Heart right ventricle (tissue), 16 donors: ENCODE data around the gene ANKRD30B. TPM values are rescaled to one million over a fixed set of nuclear protein-coding genes. Genes with fewer than 3 reads are reported as not detected.
"Not testable (repeated sequence)": the region's sequence is repeated elsewhere in the genome, so short reads cannot be mapped to it uniquely, and the experiment has no call there.

ENCODE experiments used
- ATAC-seq, 8 donors: fragments of 200-7000 bp; cut with Tn5 transposase; one replicate each; pipeline ENCODE4 v1.9.1; 2020; ENCODE audit warnings: mild to moderate bottlenecking in 8 of 8, moderate library complexity in 8 of 8, moderate number of reproducible peaks in 1 of 8
- DNase-seq, 2 donors: peaks; one replicate each; pipeline ENCODE4 v3.0.0-alpha.2; 2020
- H3K27ac ChIP-seq, 10 donors: fragments of 200-600 bp; sonication (generic) in 2 of 10; one replicate each; pipeline versions ENCODE4 v1.5.0 to v1.8.0; 2020 to 2022; ENCODE audit warnings: mild to moderate bottlenecking in 3 of 10
- H3K27me3 ChIP-seq, 7 donors: fragments of 200-600 bp; one replicate each; pipeline ENCODE4 v1.8.0; 2021 to 2022; ENCODE audit warnings: mild to moderate bottlenecking in 2 of 7
- H3K36me3 ChIP-seq, 9 donors: fragments of 200-600 bp; sonication (generic) in 1 of 9; one replicate each; pipeline versions ENCODE4 v1.5.0 to v1.8.0; 2020 to 2022; ENCODE audit warnings: mild to moderate bottlenecking in 2 of 9
- H3K4me1 ChIP-seq, 9 donors: fragments of 200-600 bp; sonication (generic) in 1 of 9; one replicate each; pipeline versions ENCODE4 v1.5.0 to v1.8.0; 2020 to 2022; ENCODE audit warnings: mild to moderate bottlenecking in 4 of 9
- H3K4me3 ChIP-seq, 10 donors: fragments of 200-600 bp; sonication (generic) in 2 of 10; one replicate each; pipeline versions ENCODE4 v1.5.0 to v1.8.0; 2020 to 2022; ENCODE audit warnings: mild to moderate bottlenecking in 7 of 10, moderate library complexity in 2 of 10
- H3K9me3 ChIP-seq, 11 donors: fragments of 200-600 bp in 10 of 11; sonication (generic) in 2 of 11; one replicate each; pipeline versions ENCODE4 v1.5.0 to v1.8.0; 2013 to 2022; ENCODE audit warnings: mild to moderate bottlenecking in 2 of 11, control low read depth in 1 of 11, moderate library complexity in 1 of 11
- CTCF ChIP-seq, 9 donors: fragments of 200-600 bp; sonication (generic) in 2 of 9; IDR thresholded peaks; one replicate each; pipeline versions ENCODE4 v1.5.0 to v1.8.0; 2021 to 2022; ENCODE audit warnings: antibody characterized with exemption in 9 of 9, mild to moderate bottlenecking in 5 of 9, moderate library complexity in 1 of 9
- WGBS, 2 donors: extraction: QIAGEN DNeasy Blood & Tissue Kit; methylation state at CpG; one replicate each; pipeline ENCODE4 v1.1.7; 2013; ENCODE audit warnings: inconsistent platforms in 1 of 2; 5-methylcytosine and 5-hydroxymethylcytosine counted together
- intact Hi-C, 10 donors: fragments of 100-400 bp; cut with DNase I; formaldehyde crosslinking; loops; one replicate each; pipeline versions ENCODE4 v1.11.1 to v1.14.2; 2022
- polyA plus RNA-seq, 2 donors: library from polyadenylated mRNA; stranded (reverse); fragments of 200-250 nt; gene quantifications; one replicate each; pipeline ENCODE4 v1.2.3, GENCODE V29; 2013
- total RNA-seq, 10 donors: library from RNA; stranded (reverse); fragmentation: NEBNext Ultra II Directional in 3 of 10; extraction: Animal tissue kit (Norgen Biotek cat#: 25700) in 3 of 10; gene quantifications; one replicate each; pipeline versions ENCODE4 v1.2.1 to v1.2.4, GENCODE V29; 2021 to 2023
- donor health status: Arrhythmogenic right ventricular cardiomyopathy.
- donor health status: ischemic (EF 13 %, LVEDD 7.1; RV severe dilation, severe dysfunction).
- donor health status: healthy with polysubstance abuse.
- donor health status: DM: no; HTN: yes; CAD: no.
- donor health status: DM: no; HTN: no; CAD: no.
- donor health status: ischemic (EF 25% LVEDD 6.9; RV normal size, moderate dysfunction).
- donor health status: ischemic (EF 25% LVEDD 5.7; RV mildly dilated, moderate dysfunction).
- donor health status: healthy.
- donor health status: DM: yes; HTN: yes; CAD: no.
- donor health status: Ischemic cardiomyopathy.
- donor health status: ischemic (EF 35%, LVEDD 5.7; RV mildly dilated, moderate dysfunction).
- donor health status: nonischemic (EF 11% LVEDD 7.7; RV severe dilation, severe dysfunction).
- donor health status: DM: yes; HTN: yes; CAD: no.
- donor health status: PGD.
- donor health status: ischemic (EF 29% LVEDD 5.4; RV normal size, mild dysfunction).
- donor health status: nonischemic (EF 23%, LVEDD 6.1; RV moderate dilation, normal function).

ANKRD30B gene
- total and polyA plus RNA-seq, 12 donors: not detected

DNA sequence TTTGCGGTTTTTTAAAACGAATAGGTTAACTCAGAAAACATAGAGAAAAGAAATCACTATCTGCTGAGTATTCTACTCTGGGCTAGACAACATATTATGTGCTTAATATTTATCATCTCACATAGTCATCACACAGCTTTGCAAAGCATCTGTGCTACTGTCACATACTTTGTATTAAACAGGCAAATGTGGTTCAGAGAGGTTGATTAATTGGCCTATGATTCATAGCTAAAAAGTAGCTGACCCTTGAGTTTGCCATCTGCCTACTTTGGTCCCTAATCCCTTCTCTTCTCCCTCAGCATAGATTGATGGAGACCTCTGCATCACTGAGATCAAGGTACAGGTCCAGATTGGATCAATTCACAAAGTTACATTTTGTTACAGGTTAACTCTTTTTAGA lies 21.4 kb downstream of the ANKRD30B start:
- peaks cover 0 to 8% (median 0%) of the 10 kb centered on the region in 11 donors for H3K9me3 ChIP-seq
- no peak for DNase-seq
- no peak overlapping the region for H3K27ac ChIP-seq
- no peaks in the 10 kb centered on the region for H3K36me3 ChIP-seq
- ATAC-seq: no peak
- TF ChIP-seq CTCF (IDR thresholded peaks at IDR 0.05): no peak
- intact Hi-C loops: no loop called here
- H3K4me1 ChIP-seq: no peaks in the 10 kb centered on the region
- no peaks in the 10 kb centered on the region for H3K27me3 ChIP-seq
- no peak overlapping the region for H3K4me3 ChIP-seq
- 85 to 93% methylated on average over 2 of the region's 2 CpGs for WGBS, 2 donors

DNA sequence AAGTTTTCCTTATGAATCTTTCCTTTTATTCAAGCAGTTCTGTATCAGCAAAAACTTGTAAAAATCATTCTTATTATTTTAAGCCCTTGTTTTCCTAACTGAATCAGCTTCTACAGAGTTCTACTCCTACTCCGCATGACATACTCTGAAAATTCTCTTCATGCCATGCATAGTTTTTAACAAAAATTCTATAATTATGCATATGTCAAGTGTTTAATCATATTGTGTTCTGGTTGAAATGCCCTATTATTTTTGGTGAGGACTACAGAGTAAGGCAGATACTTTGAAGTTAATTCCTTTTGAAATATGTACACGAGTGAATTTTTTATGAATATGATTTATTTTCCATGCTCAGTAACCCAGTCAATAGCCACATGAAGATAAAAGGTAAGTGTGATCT lies 28.8 kb downstream of the ANKRD30B start:
- no peak overlapping the region for H3K4me3 ChIP-seq
- 61 to 71% methylated on average over 2 of the region's 2 CpGs for WGBS, 2 donors
- DNase-seq (no peak), ATAC-seq (no peak)
- no peaks in the 10 kb centered on the region for H3K36me3 ChIP-seq
- no peak for TF ChIP-seq CTCF (IDR thresholded peaks at IDR 0.05)
- no peaks in the 10 kb centered on the region for H3K27me3 ChIP-seq
- no peaks in the 10 kb centered on the region for H3K9me3 ChIP-seq
- no peak overlapping the region for H3K27ac ChIP-seq
- intact Hi-C loops: no loop called here
- H3K4me1 ChIP-seq: no peaks in the 10 kb centered on the region

DNA sequence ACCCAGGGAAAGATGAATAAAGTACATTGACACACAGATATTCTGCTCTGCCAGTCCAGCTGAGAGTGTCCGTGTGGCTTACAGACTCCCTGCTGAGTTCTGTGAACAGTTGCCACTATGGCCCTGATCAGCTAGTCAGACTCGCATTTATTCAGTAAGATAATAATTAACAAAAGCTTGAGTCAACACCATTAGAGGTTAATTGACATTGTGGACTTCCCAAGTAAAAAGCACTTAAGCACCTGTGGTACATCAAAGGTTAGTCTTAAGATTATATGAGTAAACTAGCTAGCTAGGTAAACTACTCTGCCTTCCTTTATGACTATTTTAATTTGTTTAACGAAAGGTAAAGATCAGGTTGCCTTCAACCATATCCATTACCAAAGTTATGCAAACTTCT lies 33.7 kb downstream of the ANKRD30B start:
- no peaks in the 10 kb centered on the region for H3K27me3 ChIP-seq
- no peak overlapping the region for H3K4me3 ChIP-seq
- intact Hi-C loops: no loop called here
- no peak for TF ChIP-seq CTCF (IDR thresholded peaks at IDR 0.05)
- H3K27ac ChIP-seq: no peak overlapping the region
- H3K9me3 ChIP-seq: peaks cover 0 to 5% (median 0%) of the 10 kb centered on the region in 11 donors
- H3K4me1 ChIP-seq: no peaks in the 10 kb centered on the region
- WGBS, 2 donors: 75 to 77% methylated on average over 3 of the region's 3 CpGs
- no peaks in the 10 kb centered on the region for H3K36me3 ChIP-seq
- DNase-seq (no peak), ATAC-seq (no peak)

DNA sequence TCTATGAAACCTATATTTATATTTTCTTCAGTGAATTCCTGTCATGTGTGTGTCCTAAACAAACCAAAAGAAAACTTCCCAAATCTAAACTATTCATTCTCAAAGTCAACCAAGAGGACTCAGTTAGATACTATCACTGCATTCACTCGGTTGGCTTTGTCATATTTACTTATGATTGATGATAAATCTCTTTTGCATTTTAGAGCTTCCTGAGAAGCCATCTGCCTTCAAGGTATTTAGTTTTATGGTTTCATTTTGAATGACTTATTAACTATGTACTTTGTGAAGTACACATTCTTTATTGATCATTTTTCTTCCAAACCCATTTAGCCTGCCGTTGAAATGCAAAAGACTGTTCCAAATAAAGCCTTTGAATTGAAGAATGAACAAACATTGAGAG lies 36.2 kb downstream of the ANKRD30B start:
- no peak for TF ChIP-seq CTCF (IDR thresholded peaks at IDR 0.05)
- Histone ChIP-seq H3K27ac (no peak overlapping the region), H3K27me3 (no peaks in the 10 kb centered on the region), H3K9me3 (peaks cover 0 to 8% (median 0%) of the 10 kb centered on the region in 11 donors), H3K4me1 (no peaks in the 10 kb centered on the region), H3K4me3 (no peak overlapping the region), H3K36me3 (no peaks in the 10 kb centered on the region)
- intact Hi-C loops: no loop called here
- ATAC-seq (no peak), DNase-seq (no peak)
- WGBS, 2 donors: 64 to 69% methylated on average over 2 of the region's 2 CpGs

DNA sequence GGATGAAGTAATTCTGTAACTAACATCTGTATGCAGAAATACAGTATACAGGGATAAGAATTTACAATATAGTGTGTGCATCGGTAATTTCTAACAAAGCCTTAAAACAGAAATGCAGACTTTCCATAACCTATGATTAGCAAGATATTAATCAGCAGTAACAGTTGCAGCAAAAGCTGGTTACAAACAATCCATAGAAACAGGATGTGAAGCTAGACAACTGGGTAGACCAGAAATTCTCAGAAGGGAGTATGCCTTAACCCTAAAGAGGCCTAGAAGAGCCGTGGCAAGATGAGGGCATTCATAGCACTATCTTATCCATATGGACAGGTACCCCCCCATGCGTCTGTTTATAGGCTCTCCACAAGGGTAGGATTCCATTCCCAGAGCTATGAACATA lies 48.9 kb downstream of the ANKRD30B start:
- peaks cover 0 to 14% (median 0%) of the 10 kb centered on the region in 11 donors for H3K9me3 ChIP-seq
- ATAC-seq, intact Hi-C loops, H3K4me1 ChIP-seq, H3K27ac ChIP-seq, H3K27me3 ChIP-seq, DNase-seq, H3K4me3 ChIP-seq, H3K36me3 ChIP-seq: not testable (repeated sequence)
- 76 to 79% methylated on average over 3 of the region's 3 CpGs for WGBS, 2 donors

DNA sequence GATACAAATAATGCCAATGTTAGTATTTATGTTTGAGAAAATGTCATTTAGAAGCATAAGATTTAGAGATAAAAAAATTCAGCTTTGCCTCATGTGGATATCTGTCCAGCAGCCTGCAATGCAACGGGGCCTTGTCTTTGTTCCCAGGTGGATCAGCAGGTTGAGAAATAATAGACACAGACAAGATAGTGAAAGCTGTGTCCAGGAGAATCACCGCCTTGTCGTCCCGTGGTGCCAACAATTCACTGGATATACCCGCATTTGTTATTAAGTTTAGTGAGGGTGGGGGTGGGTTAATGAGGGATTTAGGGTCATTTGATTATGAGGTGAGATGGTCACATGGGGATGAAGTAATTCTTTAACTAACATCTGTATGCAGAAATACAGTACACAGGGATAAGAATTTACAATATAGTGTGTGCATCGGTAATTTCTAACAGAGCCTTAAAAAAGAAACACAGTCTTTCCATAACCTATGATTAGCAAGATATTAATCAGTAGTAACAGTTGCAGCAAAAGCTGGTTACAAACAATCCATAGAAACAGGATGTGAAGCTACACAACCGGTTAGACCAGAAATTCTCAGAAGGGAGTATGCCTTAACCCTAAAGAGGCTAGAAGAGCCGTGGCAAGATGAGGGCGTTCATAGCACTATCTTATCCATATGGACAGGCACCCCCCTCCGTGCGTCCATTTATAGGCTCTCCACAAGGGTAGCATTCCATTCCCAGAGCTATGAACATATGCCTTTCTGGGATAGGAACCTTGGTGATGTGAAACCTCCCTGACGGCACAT lies 50.2 kb downstream of the ANKRD30B start:
- DNase-seq, H3K4me1 ChIP-seq, H3K27ac ChIP-seq, H3K27me3 ChIP-seq, H3K4me3 ChIP-seq, H3K36me3 ChIP-seq, intact Hi-C loops, ATAC-seq: not testable (repeated sequence)
- peaks cover 0 to 14% (median 0%) of the 10 kb centered on the region in 11 donors for H3K9me3 ChIP-seq
- 79 to 86% methylated on average over 11 of the region's 12 CpGs for WGBS, 2 donors

- H3K4me3 ChIP-seq, DNase-seq, intact Hi-C loops, H3K4me1 ChIP-seq, ATAC-seq, H3K27me3 ChIP-seq, H3K36me3 ChIP-seq, H3K27ac ChIP-seq: not testable (repeated sequence)
- 81 to 86% methylated on average over 12 to 13 of the region's 13 CpGs for WGBS, 2 donors
- H3K9me3 ChIP-seq: peaks cover 0 to 21% (median 0%) of the 10 kb centered on the region in 11 donors
These were observed 63.1 kb downstream of the ANKRD30B start for GRCh38 chr18:14811081-14811480.
